NT2/D1 (cell line): ENCODE data around the gene SIGLEC15.

Experiments
- SUZ12 ChIP-seq: IDR thresholded peaks from 2 replicates; pipeline ENCODE4 v1.6.1; 2011; ENCODE audit not compliant: insufficient read length, insufficient read depth; ENCODE audit errors: extremely low read depth
- YY1 ChIP-seq: IDR thresholded peaks from 2 replicates; pipeline ENCODE4 v1.6.1; 2011; ENCODE audit not compliant: insufficient read length, insufficient read depth
- ZNF274 ChIP-seq: IDR thresholded peaks from 2 replicates; pipeline ENCODE4 v1.6.1; 2011; ENCODE audit warnings: mild to moderate bottlenecking, low read depth, low read length

DNA sequence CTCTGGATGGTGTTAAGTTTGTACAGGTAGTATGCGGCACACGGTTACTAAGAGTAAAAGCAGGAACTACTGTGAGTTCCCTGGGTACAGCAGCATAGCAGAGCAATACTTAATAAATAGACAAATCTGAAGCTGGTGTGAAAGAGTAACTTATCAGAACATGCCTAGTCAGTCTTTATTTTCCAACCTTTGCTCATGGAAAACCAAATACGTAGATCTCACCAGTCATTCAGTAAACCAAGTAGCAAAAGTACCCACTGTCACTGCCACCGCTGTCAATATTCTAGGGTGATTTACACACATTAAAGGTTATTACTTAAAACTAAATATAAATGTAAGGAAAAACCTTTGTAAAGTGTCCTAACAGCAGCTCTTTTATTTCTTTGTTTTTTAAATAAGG, 35.0 kb downstream of the SIGLEC15 start:
- TF ChIP-seq YY1 (no peak), ZNF274 (no peak), SUZ12 (no peak)
